GM12878 (cell line): ENCODE data around the gene IL6R. TPM values are rescaled to one million over a fixed set of nuclear protein-coding genes. Genes with fewer than 3 reads are reported as not detected.

ENCODE experiments used
- ATAC-seq: fragments of 200-7000 bp; cut with Tn5 transposase; 3 replicates; pipeline ENCODE4 v1.9.1; 2020; ENCODE audit warnings: mild to moderate bottlenecking, moderate library complexity
- BruUV-seq: library from RNA; stranded (reverse); fragments of 400-500 nt; replicated peaks from 2 replicates; lab custom pipeline; 2021; lab: Mats Ljungman, UMichigan
- CTCF ChIA-PET: fragments of 300-600 bp; sonication (Branson Sonifier 250); formaldehyde crosslinking; extraction: SDS; loops from one replicate; lab custom pipeline; 2021; ENCODE audit warnings: inconsistent platforms; lab: Yijun Ruan, JAX
- POLR2A ChIA-PET: fragments of 350-600 bp; formaldehyde crosslinking; extraction: SDS; loops from one replicate; lab custom pipeline; 2021; ENCODE audit warnings: inconsistent platforms; lab: Charles Lee
- RAD21 ChIA-PET: fragments of 300-600 bp; sonication (Branson Sonifier 250); formaldehyde crosslinking; loops from one replicate; lab custom pipeline; 2023; ENCODE audit warnings: antibody characterized with exemption; ENCODE audit not compliant: unreplicated experiment; lab: Charles Lee
- SMC1A ChIA-PET: fragments of 300-600 bp; sonication (Branson Sonifier 250); formaldehyde crosslinking; loops from one replicate; lab custom pipeline; 2023; ENCODE audit not compliant: unreplicated experiment, uncharacterized antibody; lab: Charles Lee
- DNase-seq: peaks from one replicate; pipeline ENCODE4 v3.0.0-alpha.2; 2011; ENCODE audit warnings: low read depth, low spot score
- FAIRE-seq: peaks from 3 replicates; lab custom pipeline; 2011; peaks lifted over from hg19 to GRCh38; lab: Jason Lieb, UNC
- H2AFZ ChIP-seq: 2 replicates; pipeline ENCODE4 v1.6.0; 2011; ENCODE audit warnings: low read depth, low read length, control low read depth; ENCODE audit not compliant: control insufficient read depth
- H3K27ac ChIP-seq: 2 replicates; pipeline ENCODE4 v1.5.1; 2011; ENCODE audit warnings: control low read depth; ENCODE audit not compliant: control insufficient read depth, insufficient read depth
- H3K27me3 ChIP-seq, 2 experiments: replicated peaks in 1 of 2; 2 replicates each; pipeline versions ENCODE4 v1.6.0 to v1.6.1; 2011; ENCODE audit warnings: low read length in 1 of 2; ENCODE audit not compliant: control insufficient read depth in 2 of 2, insufficient read depth in 2 of 2
- H3K36me3 ChIP-seq, 2 experiments: 2 replicates each; pipeline ENCODE4 v1.5.1; 2011; ENCODE audit warnings: low read length in 1 of 2; ENCODE audit not compliant: control insufficient read depth in 2 of 2, insufficient read depth in 2 of 2
- H3K4me1 ChIP-seq: 2 replicates; pipeline ENCODE4 v1.6.1; 2011; ENCODE audit warnings: mild to moderate bottlenecking, low read length, moderate library complexity, mixed read lengths; ENCODE audit not compliant: control insufficient read depth, insufficient read depth
- H3K4me2 ChIP-seq: 2 replicates; pipeline ENCODE4 v1.6.0; 2011; ENCODE audit warnings: control low read depth; ENCODE audit not compliant: control insufficient read depth, insufficient read depth
- H3K4me3 ChIP-seq: fragments of 200-600 bp; sonication (generic); 2 replicates; pipeline ENCODE4 v1.5.1; 2016
- H3K79me2 ChIP-seq: 2 replicates; pipeline ENCODE4 v1.6.0; 2011; ENCODE audit warnings: low read length; ENCODE audit not compliant: control insufficient read depth, insufficient read depth
- H3K9ac ChIP-seq: 2 replicates; pipeline ENCODE4 v1.8.0; 2011; ENCODE audit warnings: low read length, control low read depth, mixed read lengths; ENCODE audit not compliant: control insufficient read depth, insufficient read depth
- H3K9me3 ChIP-seq: replicated peaks from 3 replicates; pipeline ENCODE4 v1.5.1; 2011; ENCODE audit warnings: mild to moderate bottlenecking, low read length; ENCODE audit not compliant: control insufficient read depth, insufficient read depth
- H4K20me1 ChIP-seq: 2 replicates; pipeline ENCODE4 v1.6.0; 2011; ENCODE audit not compliant: control insufficient read depth, insufficient read depth
- CBX3 ChIP-seq: fragments of 200-600 bp; sonication (generic); IDR thresholded peaks from 2 replicates; pipeline ENCODE4 v1.6.1; 2016; ENCODE audit warnings: low read depth, borderline replicate concordance
- FOS ChIP-seq: IDR thresholded peaks from 3 replicates; pipeline ENCODE4 v1.6.1; 2011; ENCODE audit warnings: borderline replicate concordance; ENCODE audit not compliant: insufficient read length; ENCODE audit errors: extremely low read depth
- GATAD2B ChIP-seq: fragments of 450-650 bp; conservative IDR thresholded peaks from 2 replicates; pipeline ENCODE4 v1.6.1; 2017; ENCODE audit warnings: low read depth, mild to moderate bottlenecking, moderate library complexity
- HSF1 ChIP-seq: fragments of 150-350 bp; IDR thresholded peaks from 2 replicates; pipeline ENCODE4 v1.6.1; 2014; ENCODE audit warnings: mild to moderate bottlenecking, low read depth, low read length
- JUNB ChIP-seq: IDR thresholded peaks from 2 replicates; pipeline ENCODE4 v1.6.1; 2016; ENCODE audit warnings: antibody characterized with exemption, mild to moderate bottlenecking
- KLF5 ChIP-seq: fragments of 450-650 bp; IDR thresholded peaks from 2 replicates; pipeline ENCODE4 v1.6.1; 2014; ENCODE audit warnings: mild to moderate bottlenecking; ENCODE audit not compliant: partially characterized antibody
- RELA ChIP-seq: fragments of 450-650 bp; IDR thresholded peaks from 2 replicates; pipeline ENCODE4 v1.8.0; 2014; ENCODE audit warnings: borderline replicate concordance; ENCODE audit not compliant: partially characterized antibody
- SREBF1 ChIP-seq: IDR thresholded peaks from 2 replicates; pipeline ENCODE4 v1.6.1; 2012; ENCODE audit warnings: mild to moderate bottlenecking, low read length
- ZBTB40 ChIP-seq: fragments of 450-650 bp; IDR thresholded peaks from 2 replicates; pipeline ENCODE4 v1.6.1; 2016; ENCODE audit warnings: mild to moderate bottlenecking, moderate library complexity, borderline replicate concordance
- ZNF207 ChIP-seq: fragments of 450-650 bp; IDR thresholded peaks from 2 replicates; pipeline ENCODE4 v1.6.1; 2014; ENCODE audit warnings: antibody characterized with exemption, mild to moderate bottlenecking, borderline replicate concordance
- ZNF592 ChIP-seq: fragments of 450-650 bp; IDR thresholded peaks from 2 replicates; pipeline ENCODE4 v1.6.1; 2017; ENCODE audit warnings: mild to moderate bottlenecking, moderate library complexity
- WGBS: methylation state at CpG from one replicate; pipeline ENCODE4 v1.1.6; 2016; ENCODE audit warnings: low lambda C conversion rate; ENCODE audit not compliant: insufficient replicate concordance, insufficient coverage; ENCODE audit errors: missing lambda C conversion rate; 5-methylcytosine and 5-hydroxymethylcytosine counted together
- in situ Hi-C: fragments of 300-500 bp; cut with MboI; formaldehyde crosslinking; loops from 9 replicates; pipeline ENCODE4 v1.14.3; 2018; ENCODE audit warnings: mixed read lengths
- intact Hi-C: fragments of 100-400 bp; cut with micrococcal nuclease; formaldehyde crosslinking; loops from one replicate; pipeline ENCODE4 v1.14.2; 2022; ENCODE audit not compliant: unreplicated experiment
- polyA plus RNA-seq, 11 experiments: library from polyadenylated mRNA; depleted of rRNA in 4 of 11; unstranded in 6 of 11; stranded (reverse) in 5 of 11; fragments of >200 nt; fragmentation: Nextera tagmentation in 4 of 11; fragmentation: Illumina TruSeq in 1 of 11; extraction: Ambion mirVana in 4 of 11; extraction: Trizol in 1 of 11; gene quantifications; 1 replicate in 1 of 11; 2 replicates in 10 of 11; pipeline versions ENCODE4 v1.2.1 to v1.2.3, GENCODE V29; 2011 to 2016; ENCODE audit warnings: inconsistent platforms in 2 of 11, missing spikeins in 2 of 11, low read depth in 1 of 11
- total RNA-seq, 4 experiments: library from RNA; depleted of rRNA in 3 of 4; stranded (reverse); fragments of >200 nt in 3 of 4; fragmentation: Illumina TruSeq in 1 of 4; extraction: Trizol in 1 of 4; gene quantifications; 2 replicates each; pipeline versions ENCODE4 v1.2.1 to v1.2.3, GENCODE V29; 2013 to 2021

IL6R gene
- total and polyA plus RNA-seq, 10 of the 15 experiments (the other 5 are each of a cell fraction or from before 2014, with no cell fraction given) = 1.9 to 43.4 (median 17.5) TPM

GRCh38 chr1:154419620-154420571 is 14.8 kb downstream of the IL6R start:
- FAIRE-seq (no peak), DNase-seq (no peak), ATAC-seq (peak; percentile 85)
- Histone ChIP-seq H3K27ac (peak overlapping the region; percentile 2; the same call in 1 of the 2 replicates), H3K4me1 (peaks cover 26% of the 10 kb centered on the region), H3K27me3 (no peaks in the 10 kb centered on the region), H3K79me2 (no peaks in the 10 kb centered on the region; the same call in 1 of the 2 replicates), H3K9me3 (no peaks in the 10 kb centered on the region), H4K20me1 (no peaks in the 10 kb centered on the region), H3K4me3 (no peak overlapping the region), H3K4me2 (peak overlapping the region; percentile 27), H2AFZ (no peak overlapping the region), H3K9ac (no peak overlapping the region), H3K36me3 (no peaks in the 10 kb centered on the region)
- intact Hi-C loops (no loop called here), in situ Hi-C loops (no loop called here)
- no TSS peak for BruUV-seq
- ChIA-PET CTCF (interaction anchor here (0.6 to 1.4 kb wide), 11 partner anchors 14 to 716 kb away, joined by 3 to 6 read pairs (median 4); no protein-coding TSS in a partner anchor), RAD21 (interaction anchor here (0.6 to 5.6 kb wide), 8 partner anchors 11 to 129 kb away, joined by 3 to 52 read pairs (median 4); no protein-coding TSS in a partner anchor), POLR2A (interaction anchor here (0.9 to 1.9 kb wide), 6 partner anchors 10 to 22 kb away, joined by 3 to 12 read pairs (median 6); no protein-coding TSS in a partner anchor), SMC1A (interaction anchor here (1.0 to 7.9 kb wide), 11 partner anchors 8 to 62 kb away, joined by 3 to 55 read pairs (median 13); partner anchors contain the start of gene IL6R)
- 19% methylated on average over 13 of the region's 13 CpGs for WGBS
- TF ChIP-seq SREBF1 = no peak
- no peak for TF ChIP-seq GATAD2B
- no peak for TF ChIP-seq HSF1
- TF ChIP-seq JUNB = peak; percentile 57
- no peak for TF ChIP-seq ZBTB40
- TF ChIP-seq ZNF592 = no peak
- no peak for TF ChIP-seq RELA
- no peak for TF ChIP-seq ZNF207
- TF ChIP-seq FOS = no peak
- no peak for TF ChIP-seq KLF5
- TF ChIP-seq CBX3 = no peak
